K562 (cell line): Measurements from ENCODE around the gene HNRNPA3. TPM values are rescaled to one million over a fixed set of nuclear protein-coding genes. Genes with fewer than 3 reads are reported as not detected.

Experiments
- C11orf30 ChIP-seq: fragments of 450-650 bp; IDR thresholded peaks from 2 replicates; pipeline ENCODE4 v1.6.1; 2016; ENCODE audit warnings: low read depth, mild to moderate bottlenecking
- CCAR2 ChIP-seq: fragments of 200-400 bp; formaldehyde crosslinking; IDR thresholded peaks from 2 replicates; pipeline ENCODE4 v1.6.1; 2017; ENCODE audit warnings: mild to moderate bottlenecking, low read depth, low read length
- CREBBP ChIP-seq: IDR thresholded peaks from one replicate; pipeline ENCODE4 v1.6.1; 2012; ENCODE audit warnings: low read depth, mild to moderate bottlenecking, control low read depth, inconsistent platforms, low read length
- EHMT2 ChIP-seq: fragments of 450-650 bp; IDR thresholded peaks from 2 replicates; pipeline ENCODE4 v1.6.1; 2018; ENCODE audit warnings: antibody characterized with exemption
- FOSL1 ChIP-seq: fragments of 200-800 bp; sonication (Bioruptor generic); conservative IDR thresholded peaks from 2 replicates; pipeline ENCODE4 v1.6.1; 2016; ENCODE audit warnings: missing genetic modification characterization, missing compliant biosample characterization
- FOXJ2 ChIP-seq: fragments of 200-800 bp; sonication (Bioruptor generic); IDR thresholded peaks from 2 replicates; pipeline ENCODE4 v1.6.1; 2016; ENCODE audit warnings: missing genetic modification characterization, missing compliant biosample characterization
- FOXK1 ChIP-seq: sonication (generic); formaldehyde crosslinking; IDR thresholded peaks from 2 replicates; pipeline ENCODE4 v1.8.0; 2022; ENCODE audit warnings: missing genetic modification reagents, mild to moderate bottlenecking, borderline replicate concordance
- GATA2 ChIP-seq: sonication (generic); formaldehyde crosslinking; IDR thresholded peaks from 2 replicates; pipeline ENCODE4 v1.4.0; 2020; ENCODE audit warnings: mild to moderate bottlenecking, missing genetic modification reagents
- HLTF ChIP-seq: fragments of 450-650 bp; IDR thresholded peaks from 2 replicates; pipeline ENCODE4 v1.6.1; 2016
- JUN ChIP-seq, 2 experiments: sonication (generic) in 1 of 2; formaldehyde crosslinking in 1 of 2; IDR thresholded peaks; 2 replicates each; pipeline versions ENCODE4 v1.6.1 to v1.8.0; 2012 to 2022; ENCODE audit warnings: borderline replicate concordance in 2 of 2, mild to moderate bottlenecking in 2 of 2, improper control_type of control experiment in 1 of 2, low read depth in 1 of 2, low read length in 1 of 2, missing genetic modification reagents in 1 of 2
- MAFF ChIP-seq: IDR thresholded peaks from 2 replicates; pipeline ENCODE4 v1.6.1; 2012; ENCODE audit warnings: low read length, improper control_type of control experiment
- MAFK ChIP-seq: IDR thresholded peaks from 2 replicates; pipeline ENCODE4 v1.6.1; 2011; ENCODE audit warnings: low read length, improper control_type of control experiment
- NCOA1 ChIP-seq: fragments of 450-650 bp; IDR thresholded peaks from 2 replicates; pipeline ENCODE4 v1.6.1; 2016; ENCODE audit warnings: low read depth
- PHF21A ChIP-seq: fragments of 450-650 bp; IDR thresholded peaks from 2 replicates; pipeline ENCODE4 v1.6.1; 2017; ENCODE audit warnings: low read depth, borderline replicate concordance
- RBM17 ChIP-seq: fragments of 200-400 bp; formaldehyde crosslinking; IDR thresholded peaks from 2 replicates; pipeline ENCODE4 v1.6.1; 2017; ENCODE audit warnings: low read depth, mild to moderate bottlenecking, low read length, borderline replicate concordance
- STAT5A ChIP-seq: IDR thresholded peaks from 2 replicates; pipeline ENCODE4 v1.6.1; 2012; ENCODE audit warnings: low read length, inconsistent platforms, borderline replicate concordance
- TAF9B ChIP-seq: fragments of 450-650 bp; IDR thresholded peaks from 2 replicates; pipeline ENCODE4 v1.6.1; 2018; ENCODE audit warnings: mild to moderate bottlenecking; ENCODE audit not compliant: partially characterized antibody
- ZNF124 ChIP-seq: sonication (generic); formaldehyde crosslinking; IDR thresholded peaks from 2 replicates; pipeline ENCODE4 v1.8.1; 2022; ENCODE audit warnings: missing genetic modification reagents
- ZNF23 ChIP-seq: fragments of 250-450 bp; sonication (Bioruptor Pico); IDR thresholded peaks from 2 replicates; pipeline ENCODE4 v1.4.0; 2020; ENCODE audit warnings: mild to moderate bottlenecking
- ZNF311 ChIP-seq: fragments of 250-450 bp; sonication (Bioruptor Pico); IDR thresholded peaks from 2 replicates; pipeline ENCODE4 v1.4.0; 2020; ENCODE audit warnings: mild to moderate bottlenecking, moderate library complexity
- ZNF696 ChIP-seq: fragments of 250-450 bp; sonication (Bioruptor Pico); conservative IDR thresholded peaks from 2 replicates; pipeline ENCODE4 v1.4.0; 2020; ENCODE audit warnings: mild to moderate bottlenecking, moderate library complexity
- polyA plus RNA-seq, 8 experiments: library from polyadenylated mRNA; depleted of rRNA in 4 of 8; stranded (reverse) in 5 of 8; unstranded in 3 of 8; fragments of >200 nt; fragmentation: Nextera tagmentation in 2 of 8; fragmentation: Illumina TruSeq in 1 of 8; extraction: Ambion mirVana in 2 of 8; extraction: Trizol in 1 of 8; gene quantifications; 2 replicates each; pipeline versions ENCODE4 v1.2.1 to v1.2.3, GENCODE V29; 2011 to 2014; ENCODE audit warnings: inconsistent platforms in 1 of 8, missing spikeins in 1 of 8
- total RNA-seq, 7 experiments: library from RNA; depleted of rRNA in 6 of 7; stranded (reverse); fragments of >200 nt in 6 of 7; fragmentation: Illumina TruSeq in 2 of 7; extraction: Trizol in 2 of 7; gene quantifications; 2 replicates each; pipeline versions ENCODE4 v1.2.1 to v1.2.3, GENCODE V29; 2011 to 2021; ENCODE audit warnings: low replicate concordance in 1 of 7
- TF ChIP-seq, protein P1 (sequence below), 2 experiments: fragments of 200-800 bp in 1 of 2; sonication (Bioruptor generic) in 1 of 2; sonication (generic) in 1 of 2; formaldehyde crosslinking in 1 of 2; IDR thresholded peaks in 1 of 2; conservative IDR thresholded peaks in 1 of 2; 2 replicates each; pipeline versions ENCODE4 v1.5.0 to v1.6.1; 2016 to 2020; ENCODE audit warnings: missing compliant biosample characterization in 1 of 2, missing genetic modification characterization in 1 of 2, missing genetic modification reagents in 1 of 2
- TF ChIP-seq, protein P2 (sequence below): sonication (generic); formaldehyde crosslinking; IDR thresholded peaks from 2 replicates; pipeline ENCODE4 v1.8.0; 2022; ENCODE audit warnings: mild to moderate bottlenecking, missing genetic modification reagents
- TF ChIP-seq, protein P3 (sequence below): fragments of 450-650 bp; formaldehyde crosslinking; IDR thresholded peaks from 2 replicates; pipeline ENCODE4 v1.4.0; 2020; ENCODE audit warnings: mild to moderate bottlenecking, moderate library complexity

The HNRNPA3 gene
- total and polyA plus RNA-seq, 9 of the 15 experiments (the other 6 are each of a cell fraction or from before 2014, with no cell fraction given), result 72.8 to 428 (median 192) TPM

DNA sequence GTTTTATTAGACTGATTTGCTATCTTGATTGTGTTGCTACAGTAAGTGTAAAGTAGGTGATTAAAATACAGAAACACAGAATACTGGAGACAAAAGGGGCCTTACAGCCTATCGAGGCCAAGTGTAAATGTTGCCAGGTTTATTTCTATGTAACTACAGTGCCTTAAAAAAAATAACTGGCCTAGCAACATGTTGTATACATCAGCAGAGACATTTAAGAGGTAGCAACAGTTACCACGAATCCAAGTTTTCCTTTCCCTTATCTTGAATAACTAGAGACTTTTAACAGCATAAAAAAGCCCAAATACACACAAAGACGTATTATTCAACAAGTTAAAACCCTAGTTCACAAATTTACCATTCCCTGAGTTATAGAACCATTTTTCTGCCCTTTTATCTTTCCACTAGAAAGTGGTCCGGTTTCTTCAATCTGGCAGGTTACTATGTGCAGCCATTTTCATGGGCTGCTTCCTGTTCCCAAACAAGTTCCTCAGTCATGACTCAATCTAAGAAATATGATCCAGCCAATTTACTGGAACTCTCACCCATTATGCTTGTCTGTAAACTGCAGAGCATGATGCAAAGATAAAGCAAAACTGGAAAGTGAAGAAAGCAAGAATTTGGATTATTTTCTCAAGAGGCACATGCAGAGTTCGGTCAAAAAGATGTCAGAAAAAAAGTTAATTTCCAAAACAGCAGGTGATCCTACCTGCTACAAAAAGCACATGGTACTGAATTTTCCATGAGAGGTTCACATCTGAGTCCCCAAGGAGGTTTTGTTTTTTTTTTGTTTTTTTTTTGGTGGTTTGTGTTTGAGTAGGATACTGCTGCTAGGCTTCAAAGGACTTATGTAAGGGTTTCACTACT is 29.8 kb downstream of the HNRNPA3 start (continued):
- TF ChIP-seq, protein P1, sequence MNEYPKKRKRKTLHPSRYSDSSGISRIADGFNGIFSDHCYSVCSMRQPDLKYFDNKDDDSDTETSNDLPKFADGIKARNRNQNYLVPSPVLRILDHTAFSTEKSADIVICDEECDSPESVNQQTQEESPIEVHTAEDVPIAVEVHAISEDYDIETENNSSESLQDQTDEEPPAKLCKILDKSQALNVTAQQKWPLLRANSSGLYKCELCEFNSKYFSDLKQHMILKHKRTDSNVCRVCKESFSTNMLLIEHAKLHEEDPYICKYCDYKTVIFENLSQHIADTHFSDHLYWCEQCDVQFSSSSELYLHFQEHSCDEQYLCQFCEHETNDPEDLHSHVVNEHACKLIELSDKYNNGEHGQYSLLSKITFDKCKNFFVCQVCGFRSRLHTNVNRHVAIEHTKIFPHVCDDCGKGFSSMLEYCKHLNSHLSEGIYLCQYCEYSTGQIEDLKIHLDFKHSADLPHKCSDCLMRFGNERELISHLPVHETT (CRISPR knock-in tag; conservative IDR thresholded peaks at IDR 0.05 in 1 of 2, IDR thresholded peaks at IDR 0.05 in 1 of 2), result 0 out of 4 replicates have a peak, but pooled peaks of 1 of the 2 experiments have one; percentile 42
- no peak for TF ChIP-seq FOXK1 (CRISPR knock-in tag)
- no peak for TF ChIP-seq CREBBP
- TF ChIP-seq JUN (IDR thresholded peaks at IDR 0.05; ENCODE audit: borderline replicate concordance, low read depth, low read length), result peak; percentile 92
- TF ChIP-seq JUN (CRISPR knock-in tag; IDR thresholded peaks at IDR 0.05; ENCODE audit: borderline replicate concordance), result no peak
- TF ChIP-seq HLTF, result peak; percentile 82; the same call in 1 of the 2 replicates
- TF ChIP-seq, protein P2, sequence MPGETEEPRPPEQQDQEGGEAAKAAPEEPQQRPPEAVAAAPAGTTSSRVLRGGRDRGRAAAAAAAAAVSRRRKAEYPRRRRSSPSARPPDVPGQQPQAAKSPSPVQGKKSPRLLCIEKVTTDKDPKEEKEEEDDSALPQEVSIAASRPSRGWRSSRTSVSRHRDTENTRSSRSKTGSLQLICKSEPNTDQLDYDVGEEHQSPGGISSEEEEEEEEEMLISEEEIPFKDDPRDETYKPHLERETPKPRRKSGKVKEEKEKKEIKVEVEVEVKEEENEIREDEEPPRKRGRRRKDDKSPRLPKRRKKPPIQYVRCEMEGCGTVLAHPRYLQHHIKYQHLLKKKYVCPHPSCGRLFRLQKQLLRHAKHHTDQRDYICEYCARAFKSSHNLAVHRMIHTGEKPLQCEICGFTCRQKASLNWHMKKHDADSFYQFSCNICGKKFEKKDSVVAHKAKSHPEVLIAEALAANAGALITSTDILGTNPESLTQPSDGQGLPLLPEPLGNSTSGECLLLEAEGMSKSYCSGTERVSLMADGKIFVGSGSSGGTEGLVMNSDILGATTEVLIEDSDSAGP (CRISPR knock-in tag), result no peak
- TF ChIP-seq, protein P3, sequence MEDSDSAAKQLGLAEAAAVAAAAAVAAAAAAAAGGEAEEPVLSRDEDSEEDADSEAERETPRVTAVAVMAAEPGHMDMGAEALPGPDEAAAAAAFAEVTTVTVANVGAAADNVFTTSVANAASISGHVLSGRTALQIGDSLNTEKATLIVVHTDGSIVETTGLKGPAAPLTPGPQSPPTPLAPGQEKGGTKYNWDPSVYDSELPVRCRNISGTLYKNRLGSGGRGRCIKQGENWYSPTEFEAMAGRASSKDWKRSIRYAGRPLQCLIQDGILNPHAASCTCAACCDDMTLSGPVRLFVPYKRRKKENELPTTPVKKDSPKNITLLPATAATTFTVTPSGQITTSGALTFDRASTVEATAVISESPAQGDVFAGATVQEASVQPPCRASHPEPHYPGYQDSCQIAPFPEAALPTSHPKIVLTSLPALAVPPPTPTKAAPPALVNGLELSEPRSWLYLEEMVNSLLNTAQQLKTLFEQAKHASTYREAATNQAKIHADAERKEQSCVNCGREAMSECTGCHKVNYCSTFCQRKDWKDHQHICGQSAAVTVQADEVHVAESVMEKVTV (CRISPR knock-in tag), result no peak
- TF ChIP-seq ZNF696, result no peak
- TF ChIP-seq FOSL1, result peak; percentile 93
- TF ChIP-seq ZNF23, result no peak
- TF ChIP-seq MAFK, result peak; percentile 17; the same call in 1 of the 2 replicates
- TF ChIP-seq STAT5A, result peak; percentile 75
- no peak for TF ChIP-seq CCAR2
- no peak for TF ChIP-seq RBM17
- peak; percentile 77 for TF ChIP-seq GATA2
- peak; percentile 6; the same call in 1 of the 2 replicates for TF ChIP-seq ZNF311 (CRISPR knock-in tag)
- no peak for TF ChIP-seq ZNF124 (CRISPR knock-in tag)
- peak; percentile 24 for TF ChIP-seq TAF9B
- peak; percentile 73 for TF ChIP-seq EHMT2
- TF ChIP-seq C11orf30, result no peak
- no peak for TF ChIP-seq MAFF
- peak; percentile 65 for TF ChIP-seq NCOA1
- peak; percentile 29; the same call in 1 of the 2 replicates for TF ChIP-seq FOXJ2 (tag)
- TF ChIP-seq PHF21A, result peak; percentile 62; the same call in 1 of the 2 replicates
